NCI-H2227 (cell line): ENCODE data around the gene FGF14.
A peak's percentile ranks its signal among the peaks of the same experiment; 100 is the strongest.

ENCODE experiments used
- DNase-seq: peaks from one replicate; lab custom pipeline; 2025; ENCODE audit not compliant: unreplicated experiment; lab: John Stamatoyannopoulos, UW

FGF14 gene

GRCh38 chr13:101998129-101998528, 403.7 kb downstream of the FGF14 start:
- no peak for DNase-seq

GRCh38 chr13:101996954-101997353, 404.9 kb downstream of the FGF14 start:
- DNase-seq: no peak

GRCh38 chr13:101989798-101990350, 412.0 kb downstream of the FGF14 start:
- no peak for DNase-seq

- DNase-seq: no peak
Measured at GRCh38 chr13:101988140-101988539, 413.7 kb downstream of the FGF14 start.

- DNase-seq: no peak
Measured at GRCh38 chr13:101986316-101986715, 415.5 kb downstream of the FGF14 start.

GRCh38 chr13:101985321-101985720, 416.5 kb downstream of the FGF14 start:
- DNase-seq: no peak

- DNase-seq: no peak
Measured at GRCh38 chr13:101982903-101983302, 418.9 kb downstream of the FGF14 start.

- no peak for DNase-seq
Measured at GRCh38 chr13:101979825-101980224, 422.0 kb downstream of the FGF14 start.

- no peak for DNase-seq
Measured at GRCh38 chr13:101978552-101979315, 423.1 kb downstream of the FGF14 start.

- peak; percentile 9 for DNase-seq
Measured at GRCh38 chr13:101977475-101977874, 424.4 kb downstream of the FGF14 start.

GRCh38 chr13:101972191-101972590, 429.7 kb downstream of the FGF14 start:
- no peak for DNase-seq

GRCh38 chr13:101970341-101970740, 431.5 kb downstream of the FGF14 start:
- DNase-seq: no peak

- no peak for DNase-seq
Measured at GRCh38 chr13:101967781-101968180, 434.1 kb downstream of the FGF14 start.

GRCh38 chr13:101967216-101967615, 434.6 kb downstream of the FGF14 start:
- no peak for DNase-seq

- no peak for DNase-seq
Measured at GRCh38 chr13:101965096-101965495, 436.8 kb downstream of the FGF14 start.

GRCh38 chr13:101959016-101959415, 442.8 kb downstream of the FGF14 start:
- DNase-seq: no peak

- DNase-seq: no peak
Measured at GRCh38 chr13:101955764-101956163, 446.1 kb downstream of the FGF14 start.

- no peak for DNase-seq
Measured at GRCh38 chr13:101951114-101951513, 450.7 kb downstream of the FGF14 start.

GRCh38 chr13:101949681-101950080, 452.2 kb downstream of the FGF14 start:
- no peak for DNase-seq

- DNase-seq: no peak
Measured at GRCh38 chr13:101946401-101946800, 455.4 kb downstream of the FGF14 start.

- DNase-seq: no peak
Measured at GRCh38 chr13:101945435-101945834, 456.4 kb downstream of the FGF14 start.

- no peak for DNase-seq
Measured at GRCh38 chr13:101944521-101944920, 457.3 kb downstream of the FGF14 start.
